Cerebellar cortex (tissue), 1 donor: Measurements from ENCODE around the gene FOXA2.
"Not testable (repeated sequence)": the region's sequence is repeated elsewhere in the genome, so short reads cannot be mapped to it uniquely, and the experiment has no call there.

Experiments
- DNase-seq: peaks from one replicate; pipeline ENCODE4 v3.0.0-alpha.2; 2015; ENCODE audit warnings: low spot score

Gene FOXA2

GRCh38 chr20:22584522-22584921 lies at the start of gene FOXA2:
Gene FOXA2 (minus strand): TSS chr20:22584572. CDS start chr20:22584278, 294 bp downstream.
- no peak for DNase-seq

GRCh38 chr20:22630701-22631100 lies 46.3 kb upstream of the FOXA2 start:
- DNase-seq, result peak; percentile 31

- no peak for DNase-seq
Measured at GRCh38 chr20:22629927-22630326, 45.6 kb upstream of the FOXA2 start.

- DNase-seq, result no peak
Measured at GRCh38 chr20:22629447-22629846, 45.1 kb upstream of the FOXA2 start.

DNA sequence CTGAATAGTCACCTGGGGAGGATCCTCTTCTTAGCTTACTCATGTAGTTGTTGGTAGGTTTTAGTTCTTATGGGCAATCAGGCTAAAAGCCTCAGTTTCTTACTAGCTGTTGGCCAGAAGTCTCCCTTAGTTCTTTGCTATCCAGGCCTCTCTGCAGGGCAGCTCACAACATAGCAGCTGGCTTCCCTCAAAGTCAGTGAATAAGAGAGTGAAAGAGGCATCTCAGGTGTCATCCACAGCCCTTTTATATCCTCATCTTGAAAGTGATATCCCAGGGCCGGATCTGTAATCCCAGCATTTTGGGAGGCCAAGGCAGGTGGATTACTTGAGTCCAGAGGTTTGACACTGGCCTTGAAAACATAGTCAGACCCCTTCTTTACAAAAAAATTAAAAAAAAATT lies 42.1 kb upstream of the FOXA2 start:
- no peak for DNase-seq

DNA sequence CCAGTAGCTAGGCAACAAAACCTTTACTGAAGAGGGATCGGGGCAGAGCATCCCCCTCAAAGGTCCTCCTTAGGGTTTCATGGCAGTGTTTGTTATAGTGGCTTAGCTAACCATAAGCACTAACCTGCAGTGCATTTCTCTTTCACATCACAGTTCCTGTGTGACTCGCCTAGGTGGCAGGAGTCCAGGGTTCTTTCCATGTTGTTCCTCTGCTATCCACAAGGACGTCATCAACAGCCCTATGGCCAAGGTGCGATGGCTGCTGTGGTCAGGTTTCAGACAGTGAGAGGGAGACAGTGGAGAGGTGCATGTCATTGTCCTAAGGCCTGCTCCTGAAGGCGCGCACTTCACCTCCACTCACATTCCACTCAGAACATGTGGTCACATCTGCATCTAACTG lies 38.8 kb upstream of the FOXA2 start:
- no peak for DNase-seq

DNA sequence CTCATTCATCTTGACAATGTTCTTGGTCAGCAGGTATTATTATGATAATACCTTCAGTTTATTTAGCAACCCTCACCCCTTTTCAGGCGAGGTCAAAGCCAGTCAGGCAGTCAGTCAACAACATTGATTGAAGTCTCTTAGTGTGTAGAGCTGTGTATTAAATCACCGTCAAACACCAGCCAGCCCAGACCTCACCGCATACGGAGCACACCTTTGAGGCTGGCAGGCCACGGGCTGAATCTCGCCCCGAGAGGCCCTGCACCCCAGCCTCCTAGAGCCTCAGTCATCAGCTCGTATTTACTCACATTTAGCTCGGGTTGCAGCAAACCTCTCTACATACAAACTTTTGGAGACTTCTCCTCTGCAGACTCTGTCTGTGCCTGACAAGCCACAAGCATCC lies 36.0 kb upstream of the FOXA2 start:
- no peak for DNase-seq

DNA sequence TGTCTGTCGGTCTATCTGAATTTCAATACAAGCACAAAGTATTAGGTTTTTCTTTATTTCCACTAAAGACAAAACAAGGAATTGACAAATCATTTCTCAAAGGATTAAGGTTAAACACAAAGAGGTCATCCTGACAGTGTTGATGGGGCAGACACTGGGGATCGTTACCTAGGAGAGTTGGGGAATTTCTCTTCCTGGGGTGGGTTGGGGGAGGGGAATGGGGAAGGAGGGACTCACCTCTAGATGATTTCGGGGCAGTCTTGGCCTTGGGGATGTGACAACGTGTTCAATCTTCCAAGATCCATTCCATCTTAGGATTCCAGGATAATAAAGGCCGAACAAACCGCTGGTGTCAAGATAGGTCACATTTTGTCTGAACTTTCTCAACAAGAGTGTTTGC lies 35.4 kb upstream of the FOXA2 start:
- no peak for DNase-seq

- DNase-seq, result no peak
Measured at GRCh38 chr20:22619272-22619671, 34.9 kb upstream of the FOXA2 start.

GRCh38 chr20:22617160-22617559 lies 32.8 kb upstream of the FOXA2 start:
- no peak for DNase-seq

DNA sequence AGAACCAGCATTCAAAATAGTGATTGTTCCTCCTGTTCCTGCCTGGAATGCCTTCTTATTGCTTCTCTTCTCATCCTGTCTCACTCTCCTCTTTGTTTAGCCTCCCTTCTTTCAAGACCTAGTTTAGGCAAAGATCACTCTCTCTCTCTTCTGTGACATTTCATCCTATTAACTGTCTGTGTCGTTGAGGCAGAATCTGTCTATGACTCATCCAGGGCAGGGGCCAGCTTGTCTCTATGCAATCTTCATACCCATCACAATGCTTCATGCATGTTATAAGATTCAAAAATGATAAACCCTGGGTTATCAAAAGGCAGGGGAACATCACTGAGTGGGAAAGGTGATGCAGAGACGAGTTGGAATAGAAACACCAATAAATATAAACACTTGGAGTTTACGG lies 32.2 kb upstream of the FOXA2 start:
- DNase-seq, result no peak

GRCh38 chr20:22615425-22615824 lies 31.1 kb upstream of the FOXA2 start:
- DNase-seq, result no peak

DNA sequence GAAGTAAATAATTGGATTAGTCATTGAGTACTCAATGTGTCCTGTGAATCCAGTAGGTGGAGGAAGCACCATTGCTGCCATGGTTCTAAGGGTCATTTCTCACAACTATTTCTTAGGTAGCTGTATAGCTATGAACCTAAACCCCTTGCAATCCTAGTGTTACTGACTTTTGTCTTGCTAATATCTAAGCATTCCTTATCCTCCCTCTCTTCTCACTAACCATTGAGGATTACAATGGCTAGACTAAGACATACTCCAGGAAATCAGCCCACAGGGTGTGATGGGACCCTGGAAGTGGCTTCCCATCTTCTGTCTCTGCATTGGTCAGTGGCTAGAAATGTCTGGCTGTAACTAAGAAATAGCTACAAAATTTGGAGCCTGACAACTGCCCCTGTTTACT lies 27.3 kb upstream of the FOXA2 start:
- no peak for DNase-seq

DNA sequence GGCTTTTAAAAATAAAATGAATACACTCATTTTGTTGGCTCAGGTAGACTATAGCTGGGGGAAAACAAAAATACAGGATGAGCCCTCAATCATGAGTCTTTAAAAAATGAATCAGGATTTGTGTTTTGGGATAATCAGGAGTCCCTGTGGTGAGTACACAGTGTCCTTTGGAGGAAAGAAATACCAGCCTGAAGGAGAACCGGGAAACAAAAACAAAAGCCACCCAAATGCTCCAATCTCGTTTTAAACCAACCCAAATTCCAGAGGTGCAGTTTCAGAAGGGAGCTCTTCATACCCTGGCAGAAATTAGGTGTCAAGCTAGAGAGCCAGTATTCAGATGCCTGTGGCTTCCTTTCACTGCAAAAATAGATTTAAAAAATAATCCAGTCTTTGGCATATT lies 23.3 kb upstream of the FOXA2 start:
- no peak for DNase-seq

DNA sequence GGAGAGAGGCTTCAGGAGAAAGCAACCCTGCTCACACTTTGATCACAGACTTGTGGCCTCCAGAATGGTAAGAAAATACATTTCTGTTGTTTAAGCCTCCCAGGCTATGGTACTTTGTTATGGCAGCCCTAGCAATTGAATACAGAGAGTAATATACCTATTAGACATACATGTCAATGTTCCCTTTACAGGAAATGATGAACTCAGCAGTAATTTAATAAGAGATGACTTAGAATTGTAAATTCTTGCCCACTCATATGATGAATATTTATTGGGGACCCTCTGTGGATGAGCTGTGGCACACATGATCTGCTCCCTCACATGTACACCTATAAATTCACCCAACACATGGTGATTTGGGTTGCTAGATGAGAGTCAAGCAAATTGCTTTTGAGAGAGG lies 20.4 kb upstream of the FOXA2 start:
- DNase-seq, result no peak

DNA sequence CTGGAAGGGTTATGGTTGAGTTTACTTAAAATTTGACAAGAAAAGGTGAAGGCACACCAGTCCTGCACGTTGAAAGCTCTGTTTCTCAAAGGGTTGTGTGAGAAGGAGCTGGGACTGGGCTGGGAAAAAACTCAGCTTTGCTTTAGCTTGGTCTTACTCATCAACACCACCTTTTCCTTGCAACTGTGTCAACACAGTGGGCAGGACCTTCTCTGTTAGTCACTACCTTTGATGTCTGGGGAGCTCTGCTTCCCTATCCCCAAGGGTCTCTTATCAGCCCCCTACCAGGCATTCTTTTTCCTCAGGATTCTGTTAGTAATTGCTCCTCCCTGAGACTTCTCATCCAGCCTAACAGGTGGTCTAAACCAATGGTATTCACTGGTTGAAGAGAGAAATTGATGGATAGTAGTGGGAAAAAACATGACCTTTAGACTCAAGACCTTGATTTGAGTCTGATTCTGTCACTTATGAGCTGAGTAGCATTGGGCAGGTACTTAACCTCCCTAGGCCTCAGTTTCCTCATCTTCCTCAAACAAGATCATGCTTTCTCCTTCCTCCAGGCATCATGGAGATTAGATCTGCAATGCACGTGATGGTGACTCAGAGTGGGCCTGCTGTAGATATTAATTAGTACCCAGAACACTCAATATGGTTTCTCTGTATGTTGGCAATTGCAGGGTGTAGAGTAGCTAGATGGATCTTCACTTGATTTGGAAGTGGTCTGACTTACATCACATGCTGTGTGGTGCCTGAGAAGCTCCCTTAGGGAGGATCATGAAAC lies 17.2 kb upstream of the FOXA2 start:
- no peak for DNase-seq

DNA sequence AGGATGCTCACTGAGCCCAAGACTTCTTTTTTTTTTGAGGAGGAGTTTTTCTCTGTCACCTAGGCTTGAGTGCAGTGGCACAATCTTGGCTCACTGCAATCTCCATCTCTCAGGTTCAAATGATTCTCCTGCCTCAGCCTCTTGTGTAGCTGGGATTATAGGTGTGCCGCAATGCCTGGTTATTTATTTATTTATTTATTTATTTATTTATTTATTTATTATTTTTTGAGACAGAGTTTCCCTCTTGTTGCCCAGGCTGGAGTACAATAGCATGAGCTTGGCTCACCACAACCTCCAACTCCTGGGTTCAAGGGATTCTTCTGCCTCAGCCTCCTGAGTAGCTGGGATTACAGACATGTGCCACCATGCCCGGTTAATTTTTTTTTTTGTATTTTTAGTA lies 14.9 kb upstream of the FOXA2 start:
- not testable (repeated sequence) for DNase-seq

DNA sequence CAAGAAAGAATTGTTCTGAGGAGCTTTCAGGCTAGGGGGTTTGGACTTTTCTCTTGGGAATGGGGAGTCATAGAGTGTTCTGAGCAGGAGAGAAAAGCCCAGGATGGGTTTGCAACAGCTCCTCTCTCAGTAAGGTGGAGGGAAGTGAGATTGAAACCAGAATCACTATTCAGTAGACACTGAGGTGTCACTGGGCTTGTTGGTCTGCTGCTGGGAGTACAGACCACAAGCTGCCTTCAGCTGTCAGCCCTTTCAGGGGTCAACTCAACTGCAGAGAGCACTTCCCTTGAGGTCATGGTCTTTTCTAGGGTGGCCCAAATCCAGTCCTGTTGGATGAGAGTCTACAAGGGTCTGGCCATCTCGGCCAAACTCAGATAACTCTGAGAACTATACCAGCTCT lies 12.9 kb upstream of the FOXA2 start:
- DNase-seq, result no peak

GRCh38 chr20:22590662-22591061 lies 6.3 kb upstream of the FOXA2 start:
- DNase-seq, result no peak

DNA sequence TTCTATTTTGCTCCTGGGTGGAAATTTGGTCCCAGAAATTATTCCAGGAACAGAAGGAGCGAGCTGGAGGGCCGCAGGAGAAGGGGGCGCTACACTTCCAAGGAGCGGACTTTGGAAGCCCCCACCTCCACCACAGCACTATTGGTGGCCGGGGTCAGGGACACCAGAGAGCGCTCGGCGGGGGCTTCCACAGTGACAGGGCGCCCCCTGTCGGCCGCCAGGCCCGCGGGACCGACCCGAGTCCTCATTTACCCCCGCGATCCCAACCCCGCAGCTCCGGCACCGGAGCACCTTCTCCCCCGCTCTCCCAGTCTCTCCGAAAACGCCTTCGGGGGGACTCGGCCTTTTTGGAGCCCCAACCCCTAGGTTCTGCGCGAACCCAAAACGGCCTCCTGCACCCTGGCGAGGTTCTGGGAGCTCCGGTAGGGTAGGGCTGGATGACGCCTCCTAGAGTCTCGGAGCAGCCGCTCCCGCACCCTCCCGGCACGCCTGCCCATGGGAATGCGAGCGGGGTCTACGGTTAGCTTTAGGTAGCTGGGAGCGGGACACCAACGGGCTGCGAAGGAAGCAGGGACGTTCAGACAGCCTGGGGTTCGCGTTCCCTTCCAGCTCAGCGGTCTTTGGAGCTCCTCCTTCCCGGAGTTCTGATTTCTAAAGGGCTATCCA lies 2.4 kb upstream of the FOXA2 start:
- peak; percentile 3 for DNase-seq

GRCh38 chr20:22585786-22586493 lies 1.6 kb upstream of the FOXA2 start:
- DNase-seq, result no peak

DNA sequence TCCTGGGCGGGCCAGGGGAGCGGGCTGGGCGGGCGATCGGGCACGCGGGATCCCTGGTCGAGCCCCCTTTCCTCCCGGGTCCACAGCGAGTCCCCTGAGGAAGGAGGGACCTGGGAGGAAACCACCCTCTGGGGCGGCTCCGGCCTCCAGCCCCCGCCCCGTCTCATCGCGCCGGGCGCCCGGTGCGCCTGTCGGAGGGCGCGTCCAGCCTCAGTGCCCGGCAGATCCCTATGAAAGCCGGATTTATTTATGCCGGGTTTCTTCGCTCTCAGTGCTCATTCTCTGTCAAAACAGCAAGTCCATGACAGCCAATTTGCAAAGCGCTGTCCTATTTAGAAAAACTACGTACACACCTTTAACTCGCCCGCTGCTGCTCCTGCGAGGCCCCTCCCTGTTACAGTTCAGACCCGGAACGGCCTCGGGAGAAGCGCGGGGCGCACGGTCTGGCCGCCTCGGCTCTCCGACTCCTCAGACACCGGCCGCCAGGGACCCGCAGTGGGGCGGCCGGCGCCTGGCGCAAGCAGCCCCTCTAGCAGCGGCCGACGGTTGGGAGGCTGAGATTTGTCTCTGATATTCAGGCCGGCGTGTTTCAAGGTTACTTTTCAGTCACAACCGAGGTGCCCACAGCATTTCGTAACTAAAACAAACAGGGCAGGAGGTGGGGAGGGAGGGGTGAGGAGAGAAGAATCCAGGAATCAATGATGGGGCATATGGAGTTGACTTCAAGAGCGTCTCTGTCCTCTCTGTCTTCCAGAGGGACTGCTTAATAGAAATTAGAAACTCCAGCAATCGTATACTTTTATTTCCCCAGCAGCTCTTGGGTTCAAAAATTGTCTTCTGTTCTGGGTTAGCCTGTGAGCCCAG lies 782 bp upstream of the FOXA2 start:
- DNase-seq, result no peak
